GM21528 (cell line): ENCODE measurements around the gene RASA4.
"Not testable (repeated sequence)": the region's sequence is repeated elsewhere in the genome, so short reads cannot be mapped to it uniquely, and the experiment has no call there.

Experiments
- ATAC-seq: cut with Tn5 transposase; IDR thresholded peaks from one replicate; pipeline ENCODE4 v1.9.1; 2021; ENCODE audit warnings: mild to moderate bottlenecking, moderate library complexity; ENCODE audit not compliant: unreplicated experiment, low FRiP score

Gene RASA4

GRCh38 chr7:102545288-102545687 is 71.3 kb downstream of the RASA4 start:
- not testable (repeated sequence) for ATAC-seq

- ATAC-seq, result not testable (repeated sequence)
Observed at GRCh38 chr7:102544372-102544771, 72.2 kb downstream of the RASA4 start.

- not testable (repeated sequence) for ATAC-seq
Observed at GRCh38 chr7:102543596-102543995, 73.0 kb downstream of the RASA4 start, which contains the start of gene UPK3BL2. Gene UPK3BL2, minus strand, starts transcription at chr7:102543696. Its CDS starts 60 bp downstream, at chr7:102543636.

DNA sequence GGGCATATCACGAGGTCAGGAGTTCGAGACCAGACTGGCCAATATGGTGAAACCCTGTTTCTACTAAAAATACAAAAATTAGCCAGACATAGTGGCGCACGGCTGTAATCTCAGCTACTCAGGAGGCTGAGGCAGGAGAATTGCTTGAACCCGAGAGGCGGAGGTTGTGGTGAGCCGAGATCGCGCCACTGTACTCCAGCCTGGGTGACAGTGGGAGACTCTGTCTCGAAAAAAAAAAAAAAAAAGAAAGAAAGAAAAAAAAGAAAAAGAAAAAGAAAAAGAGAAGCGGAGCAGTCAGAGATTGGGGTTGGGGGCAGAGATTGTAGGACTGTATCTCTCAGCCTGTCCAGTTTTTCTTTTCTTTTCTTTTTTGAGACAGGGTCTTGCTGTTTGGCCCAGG is 73.8 kb downstream of the RASA4 start:
- not testable (repeated sequence) for ATAC-seq

DNA sequence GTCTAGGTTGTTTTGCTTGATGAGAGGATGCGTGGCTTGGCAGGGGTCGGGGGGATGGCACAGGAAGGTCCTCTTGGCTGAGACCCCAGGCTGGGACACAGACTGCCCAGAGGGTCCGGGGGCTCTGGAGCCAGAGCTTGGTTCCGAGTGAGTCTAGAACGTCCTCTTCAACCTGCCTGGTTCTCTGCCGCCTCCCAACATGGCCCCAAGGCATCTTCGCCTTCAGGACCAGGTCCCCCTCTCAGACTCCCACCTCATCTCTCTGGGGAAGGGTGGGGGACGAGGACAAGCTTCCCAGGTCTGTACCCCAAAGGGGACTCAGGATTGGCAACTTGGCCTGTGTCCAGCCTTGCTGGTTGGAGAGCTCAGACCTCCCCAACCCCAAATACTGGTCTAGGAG is 74.5 kb downstream of the RASA4 start:
- ATAC-seq, result not testable (repeated sequence)

DNA sequence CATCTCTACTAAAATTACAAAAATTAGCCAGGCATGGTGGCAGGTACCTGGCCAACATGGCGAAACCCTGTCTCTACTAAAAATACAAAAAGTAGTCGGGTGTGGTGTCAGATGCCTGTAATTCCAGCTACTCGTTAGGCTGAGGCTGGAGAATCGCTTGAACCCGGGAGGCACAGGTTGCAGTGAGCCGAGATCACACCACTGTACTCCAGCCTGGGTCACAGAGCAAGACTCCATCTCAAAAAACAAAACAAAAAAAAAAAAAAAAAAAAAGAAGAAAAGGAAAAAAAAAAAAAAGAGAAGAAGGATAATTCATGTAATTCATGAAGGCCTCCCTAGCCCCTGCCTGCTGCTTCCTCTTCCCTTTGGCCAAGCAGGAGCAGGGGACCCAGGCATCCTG is 76.0 kb downstream of the RASA4 start:
- not testable (repeated sequence) for ATAC-seq

DNA sequence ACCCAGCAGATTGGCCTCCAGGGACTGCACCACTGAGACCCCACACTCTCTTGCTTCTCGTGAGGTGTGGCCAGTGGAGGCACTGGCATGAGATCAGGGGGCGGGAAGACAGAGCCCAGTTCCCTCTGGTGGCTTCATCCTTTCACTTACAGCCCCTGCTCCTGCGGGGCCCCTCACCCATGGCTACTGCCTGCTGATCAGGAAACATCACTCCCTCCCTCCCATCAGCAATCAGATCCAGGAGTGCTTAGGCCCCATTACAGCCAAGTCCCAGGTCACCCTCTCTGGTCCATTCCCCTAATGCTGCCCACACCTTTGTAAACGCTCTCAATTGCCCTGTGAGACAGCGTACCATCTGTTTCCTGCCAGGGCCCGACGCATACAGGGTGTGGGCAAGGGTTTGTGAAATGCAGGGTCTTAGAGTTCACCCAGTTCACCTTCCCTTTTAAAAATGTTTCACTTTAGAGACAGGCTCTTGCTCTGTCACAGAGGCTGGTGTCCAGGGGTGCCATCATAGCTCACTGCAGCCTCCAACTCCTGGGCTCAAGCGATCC is 81.4 kb downstream of the RASA4 start:
- not testable (repeated sequence) for ATAC-seq

DNA sequence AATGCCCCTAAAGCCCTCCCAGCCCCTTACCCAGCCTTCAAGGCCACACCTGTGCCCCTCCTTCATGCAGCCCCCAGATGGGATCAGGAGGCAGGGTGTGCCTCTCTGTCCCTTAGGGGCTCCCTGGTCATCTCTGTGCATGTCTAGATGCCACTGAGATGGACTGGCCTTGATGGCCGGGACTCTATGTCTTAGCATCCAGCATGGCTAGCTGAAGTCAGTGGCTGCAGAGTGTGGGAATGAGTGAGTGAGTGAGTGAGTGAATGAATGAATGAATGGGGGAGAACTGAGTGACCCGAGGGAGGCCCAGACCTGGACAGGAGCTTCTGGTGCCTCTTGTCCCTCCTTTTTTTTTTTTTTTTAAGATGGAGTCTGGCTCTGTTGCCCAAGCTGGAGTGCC is 84.4 kb downstream of the RASA4 start:
- ATAC-seq, result not testable (repeated sequence)

- not testable (repeated sequence) for ATAC-seq
Observed at GRCh38 chr7:102531583-102531982, 85.0 kb downstream of the RASA4 start.

- ATAC-seq, result not testable (repeated sequence)
Observed at GRCh38 chr7:102527822-102528793, 88.4 kb downstream of the RASA4 start.

GRCh38 chr7:102527182-102527581 is 89.4 kb downstream of the RASA4 start:
- not testable (repeated sequence) for ATAC-seq

- not testable (repeated sequence) for ATAC-seq
Observed at GRCh38 chr7:102524803-102525202, 91.8 kb downstream of the RASA4 start.
